MM.1S (cell line): ENCODE measurements around the gene MYO1E.

Experiments used
- CTCF ChIP-seq: fragments of 300-600 bp; sonication (generic); IDR thresholded peaks from 2 replicates; pipeline ENCODE4 v1.5.1; 2016; ENCODE audit warnings: antibody characterized with exemption, low read length, mixed read lengths
- EZH2 ChIP-seq: fragments of 300-600 bp; sonication (generic); optimal IDR thresholded peaks from 2 replicates; pipeline ENCODE3; 2017; ENCODE audit warnings: low read depth, mild to moderate bottlenecking, antibody characterized with exemption, low read length, mixed read lengths
- EZH2phosphoT487 ChIP-seq: fragments of 300-600 bp; sonication (generic); IDR thresholded peaks from 2 replicates; pipeline ENCODE4 v1.6.1; 2018; ENCODE audit warnings: antibody characterized with exemption, low read length

- no peak for TF ChIP-seq CTCF
- TF ChIP-seq EZH2: no peak
- no peak for TF ChIP-seq EZH2phosphoT487
Observed at GRCh38 chr15:59237924-59238331, 134.7 kb downstream of the MYO1E start.
